ENCODE results near the gene MLLT3. TPM values are rescaled to one million over a fixed set of nuclear protein-coding genes. Genes with fewer than 3 reads are reported as not detected.

The MLLT3 gene
- polyA plus RNA-seq, 1 donor, result 75.7 TPM

DNA sequence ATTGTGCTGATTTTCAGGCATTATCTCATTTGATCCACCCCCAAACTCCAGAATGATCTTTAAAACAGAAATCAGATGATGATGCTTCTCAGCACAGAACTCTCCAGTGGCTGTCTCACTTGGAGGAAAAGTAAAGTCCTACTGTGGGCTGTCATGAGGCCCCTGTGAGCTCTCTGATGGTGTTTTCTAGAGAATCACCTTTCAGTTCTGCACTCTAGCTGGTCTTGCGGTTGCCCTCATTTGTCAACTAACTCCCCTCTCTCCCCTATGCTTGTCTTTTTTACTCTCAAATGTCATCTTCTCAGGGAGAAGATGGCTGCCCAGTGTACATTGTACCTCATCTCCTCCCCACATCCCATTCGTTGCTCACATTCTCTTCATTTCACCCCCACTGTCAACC, 295.8 kb downstream of the MLLT3 start:
- DNase-seq, result no peak

DNA sequence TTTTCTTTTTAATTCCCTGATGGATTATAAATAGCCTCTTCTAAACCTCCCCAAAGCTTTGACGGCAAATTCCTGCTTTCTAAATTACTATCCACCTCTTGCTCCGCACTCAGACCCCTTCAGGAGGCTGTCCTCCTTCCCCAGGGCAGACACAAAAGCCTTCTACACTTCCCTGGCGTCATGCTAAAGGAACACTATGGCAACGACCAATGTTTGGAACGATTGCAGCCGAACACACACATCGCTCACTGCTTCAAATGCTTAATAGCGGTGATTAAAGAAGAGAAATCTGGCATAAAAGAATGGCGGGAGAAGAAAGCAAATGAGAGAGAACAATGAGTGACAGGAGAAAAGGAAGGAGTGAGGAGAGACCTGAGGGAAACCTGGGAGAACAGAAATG, 297.3 kb downstream of the MLLT3 start:
- DNase-seq, result no peak

- DNase-seq, result no peak
Observed at GRCh38 chr9:20322212-20322611, 300.1 kb downstream of the MLLT3 start.

DNA sequence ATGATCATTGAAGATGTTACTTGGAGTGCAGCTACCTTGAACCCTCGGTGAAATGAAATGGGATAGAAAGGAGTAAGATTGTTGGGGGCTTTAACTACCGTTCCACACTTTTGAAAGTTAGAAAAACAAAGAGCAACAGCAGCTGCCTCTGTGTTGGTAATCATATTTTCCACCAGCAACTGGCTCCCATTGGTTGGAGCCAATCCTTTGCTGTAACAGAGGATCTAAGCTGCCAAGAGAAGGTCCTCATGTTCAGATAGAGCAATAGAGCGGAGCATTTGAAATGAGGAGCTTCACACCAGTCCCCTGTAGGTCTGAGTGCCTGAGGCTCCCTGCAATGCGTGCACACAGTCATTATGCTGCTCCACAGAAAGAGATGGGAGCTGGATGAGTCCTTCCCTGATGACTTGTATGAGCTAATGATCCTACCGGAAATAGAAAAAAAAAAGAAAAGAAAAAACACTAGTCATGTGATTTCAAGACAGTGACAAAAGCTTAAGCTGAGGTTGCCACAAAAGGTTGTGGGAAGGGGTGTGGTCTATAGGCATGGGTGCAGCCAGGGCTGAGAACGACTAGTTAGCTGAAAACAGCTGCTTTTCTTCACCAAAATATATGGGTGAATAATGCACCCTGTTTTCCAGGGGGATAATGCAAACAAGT, 300.7 kb downstream of the MLLT3 start:
- DNase-seq, result no peak

DNA sequence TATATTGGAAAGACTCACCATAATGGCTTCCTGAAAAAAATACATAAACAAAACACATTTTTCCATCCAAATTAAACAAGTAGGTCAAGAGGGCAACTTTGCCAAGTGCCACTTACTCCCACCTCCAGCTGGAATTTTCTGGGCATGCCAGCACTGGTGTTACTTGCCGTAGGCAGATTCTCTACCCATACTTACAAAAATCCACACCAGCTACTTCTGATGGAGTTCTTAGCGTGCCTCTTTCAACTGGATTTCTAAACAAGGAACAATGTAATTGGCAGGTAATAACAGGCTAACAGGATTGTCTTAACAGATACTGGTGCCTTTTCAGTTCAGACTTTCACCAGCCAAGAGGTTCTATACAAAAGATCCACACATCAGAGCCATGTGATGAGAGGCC, 301.4 kb downstream of the MLLT3 start:
- no peak for DNase-seq

DNA sequence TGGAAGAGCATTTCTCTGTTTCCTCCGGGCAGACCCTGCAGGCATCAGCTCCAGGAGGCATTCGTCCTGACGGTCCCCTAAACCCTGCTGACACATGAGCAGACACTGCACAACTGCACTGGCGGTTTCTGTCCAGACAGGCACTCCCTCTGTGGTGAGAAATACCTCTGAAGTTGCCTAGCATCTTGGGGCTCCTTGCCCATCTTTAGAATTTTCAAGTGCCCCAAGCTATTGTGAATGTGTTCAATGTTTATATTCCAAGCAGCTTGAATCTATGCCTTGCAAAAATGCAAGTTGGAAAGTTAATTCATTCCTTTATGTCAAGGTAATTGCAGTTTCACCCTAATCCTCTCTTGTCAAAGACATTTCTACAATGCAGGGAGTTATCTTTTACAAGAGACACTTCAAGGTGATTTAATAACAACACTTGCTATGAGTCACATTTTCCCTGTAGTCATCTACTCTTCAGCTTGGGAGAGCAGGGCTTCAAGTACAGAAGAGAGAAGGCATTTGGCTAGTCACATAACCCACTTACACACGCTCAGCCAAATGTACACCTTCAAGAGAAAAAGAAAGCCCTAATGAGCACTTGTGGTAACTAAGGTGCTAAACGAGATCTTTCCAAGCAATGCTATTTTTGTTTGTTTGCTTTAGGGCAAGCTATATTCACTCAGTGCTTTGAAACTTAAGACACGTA, 302.5 kb downstream of the MLLT3 start:
- no peak for DNase-seq

DNA sequence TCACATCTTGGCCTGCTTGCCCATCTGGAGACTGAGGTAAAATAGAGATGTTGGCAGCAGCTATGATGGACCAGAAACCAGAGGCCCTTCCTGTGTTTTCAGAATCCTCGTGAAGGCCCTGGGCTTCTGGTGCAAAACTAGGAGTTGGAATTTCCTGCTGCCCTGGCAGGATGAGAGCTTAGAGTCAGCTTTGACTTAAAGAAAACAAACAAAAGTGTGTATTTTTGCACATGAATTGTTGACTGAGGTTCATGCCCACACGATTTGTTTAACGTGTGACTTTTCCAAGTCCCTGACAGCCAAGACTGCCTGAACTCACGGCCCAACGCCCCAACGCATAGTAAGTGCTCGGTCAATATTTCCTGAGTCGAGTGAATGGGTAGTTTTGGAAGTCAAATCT, 303.1 kb downstream of the MLLT3 start:
- no peak for DNase-seq

DNA sequence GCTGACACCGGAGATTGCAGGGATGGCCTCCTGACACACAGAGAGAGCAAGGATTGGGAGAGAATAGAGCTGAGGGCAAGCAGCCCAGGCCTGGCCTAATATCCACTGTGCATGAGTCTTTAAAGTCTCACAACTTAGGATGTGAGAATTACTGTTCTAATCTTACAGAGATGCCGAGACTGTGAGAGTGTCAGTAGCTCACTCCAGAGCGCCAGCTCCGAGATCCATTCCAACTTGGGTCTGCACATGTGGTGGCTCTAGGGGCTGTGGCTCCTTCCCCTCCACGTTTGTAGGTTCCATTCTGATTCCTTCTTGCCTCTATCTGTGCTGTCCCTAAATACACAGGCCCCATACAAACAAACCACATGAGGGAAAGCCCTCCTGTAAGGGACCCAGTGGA, 304.6 kb downstream of the MLLT3 start:
- DNase-seq, result no peak

- DNase-seq, result no peak
Observed at GRCh38 chr9:20316372-20316771, 305.9 kb downstream of the MLLT3 start.

GRCh38 chr9:20315677-20316076, 306.6 kb downstream of the MLLT3 start:
- no peak for DNase-seq

DNA sequence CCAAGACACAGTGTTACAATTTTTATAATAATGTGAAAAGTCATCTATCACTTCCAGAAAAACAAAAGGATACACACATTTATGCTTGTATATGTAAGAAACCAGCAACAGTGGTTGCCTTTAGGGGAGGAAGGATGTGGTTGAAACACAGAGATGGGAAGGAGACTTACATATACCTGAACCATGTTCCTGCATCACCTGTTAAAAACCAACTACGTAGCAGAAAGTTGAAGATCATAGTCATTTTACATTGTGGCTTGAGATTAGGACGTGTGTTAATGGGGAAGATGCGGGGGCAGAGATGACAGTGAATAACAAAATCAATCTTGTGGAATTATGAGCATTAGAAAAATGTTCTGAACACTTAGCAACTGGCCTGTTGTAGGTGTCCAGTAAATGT, 307.3 kb downstream of the MLLT3 start:
- DNase-seq, result no peak

DNA sequence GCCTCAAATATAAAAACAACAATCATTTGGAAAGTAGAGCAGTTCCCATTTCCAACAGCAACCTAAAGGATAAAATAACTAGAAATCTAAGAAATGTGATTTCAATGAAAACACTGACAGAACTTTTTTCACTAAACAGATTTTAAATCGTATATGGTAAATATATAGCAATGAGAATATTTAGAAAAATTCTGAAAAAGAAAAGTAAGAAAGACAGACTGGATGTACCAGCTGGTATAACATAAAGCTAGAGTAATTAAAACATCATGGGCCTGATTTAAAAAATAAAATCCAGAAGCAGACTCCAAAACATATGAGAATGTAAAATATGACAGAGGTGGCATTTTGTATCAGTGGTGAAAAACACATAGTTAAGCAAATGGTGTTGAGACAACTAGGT, 308.9 kb downstream of the MLLT3 start:
- no peak for DNase-seq

- DNase-seq, result no peak
Observed at GRCh38 chr9:20312732-20313131, 309.6 kb downstream of the MLLT3 start.

DNA sequence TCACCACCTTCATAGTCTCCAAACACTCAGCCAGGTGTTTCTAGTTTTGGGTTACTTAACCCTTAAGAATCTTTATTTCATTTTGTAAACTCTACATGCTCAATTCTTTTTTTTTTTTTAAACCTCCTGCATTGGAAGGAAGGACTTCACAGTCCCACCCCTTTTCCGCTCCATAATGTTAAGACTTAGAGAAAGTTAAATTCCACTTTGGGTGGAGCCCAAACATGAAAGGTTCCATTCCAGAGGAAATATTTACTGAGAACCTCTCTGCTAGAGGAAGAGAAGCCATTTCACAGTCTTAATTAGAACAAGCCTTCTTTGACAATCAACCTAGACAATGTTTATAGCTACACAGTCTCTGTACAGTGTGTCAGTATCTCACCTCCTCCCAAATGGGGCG, 312.3 kb downstream of the MLLT3 start:
- DNase-seq, result no peak

DNA sequence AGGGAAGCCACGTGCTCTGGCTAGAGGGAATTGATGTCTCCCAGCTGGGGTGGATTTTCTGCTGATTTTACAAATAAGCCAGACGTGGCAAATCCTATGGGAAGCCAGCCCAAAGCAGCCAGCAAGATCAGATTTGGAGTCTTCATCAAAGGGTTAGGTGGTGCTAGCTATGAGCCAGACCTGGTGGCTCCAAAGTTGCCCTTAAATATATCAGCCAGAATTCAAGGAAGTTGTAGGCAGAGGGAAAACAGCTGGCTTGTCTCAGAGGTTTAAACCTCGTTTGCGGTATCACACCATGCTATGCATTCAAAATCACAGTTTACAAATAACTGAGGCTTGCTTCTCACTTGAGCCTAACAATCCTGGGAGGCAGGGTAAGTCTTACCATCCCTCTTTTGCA, 313.2 kb downstream of the MLLT3 start:
- no peak for DNase-seq

- DNase-seq, result no peak
Observed at GRCh38 chr9:20307621-20308020, 314.7 kb downstream of the MLLT3 start.

- DNase-seq, result no peak
Observed at GRCh38 chr9:20305452-20305851, 316.8 kb downstream of the MLLT3 start.

DNA sequence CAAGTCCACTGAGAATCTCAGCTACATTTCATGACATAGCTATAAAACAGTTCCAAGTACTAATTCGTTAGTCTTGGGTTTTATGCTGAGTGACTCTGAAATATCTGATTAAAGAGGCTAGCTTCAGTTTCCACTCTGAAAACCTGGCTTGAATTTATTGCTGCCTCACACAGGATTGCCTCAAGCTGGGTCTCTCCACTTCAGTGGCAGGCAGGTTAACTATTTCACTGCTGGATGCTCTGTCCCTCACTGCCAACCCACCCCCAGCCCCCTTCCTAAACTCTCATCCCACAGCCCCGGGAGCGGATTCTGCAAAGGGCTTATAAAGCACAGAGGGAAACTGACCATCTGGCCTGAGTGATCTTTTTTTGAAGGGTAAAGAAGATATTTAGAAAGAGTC, 318.3 kb downstream of the MLLT3 start:
- no peak for DNase-seq

DNA sequence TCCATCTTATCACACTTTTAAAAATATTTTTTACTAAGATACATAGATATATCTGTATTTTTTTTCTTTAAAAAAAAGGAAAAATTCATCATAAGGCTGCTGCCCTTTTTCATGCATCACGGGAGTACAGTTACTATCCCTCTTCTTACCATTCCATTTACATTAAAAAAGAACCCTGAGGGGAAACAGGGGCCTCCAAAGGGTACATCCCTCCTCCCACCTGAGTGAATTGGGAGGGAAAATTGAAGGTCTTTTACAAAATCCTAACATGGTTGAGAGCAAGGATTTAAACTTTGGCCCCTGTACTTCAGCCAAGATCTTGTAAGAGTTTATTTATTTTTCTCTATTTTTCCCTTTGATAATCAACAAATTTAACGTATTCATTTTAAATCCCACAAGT, 319.2 kb downstream of the MLLT3 start:
- DNase-seq, result no peak

GRCh38 chr9:20302197-20302596, 320.1 kb downstream of the MLLT3 start:
- DNase-seq, result no peak

DNA sequence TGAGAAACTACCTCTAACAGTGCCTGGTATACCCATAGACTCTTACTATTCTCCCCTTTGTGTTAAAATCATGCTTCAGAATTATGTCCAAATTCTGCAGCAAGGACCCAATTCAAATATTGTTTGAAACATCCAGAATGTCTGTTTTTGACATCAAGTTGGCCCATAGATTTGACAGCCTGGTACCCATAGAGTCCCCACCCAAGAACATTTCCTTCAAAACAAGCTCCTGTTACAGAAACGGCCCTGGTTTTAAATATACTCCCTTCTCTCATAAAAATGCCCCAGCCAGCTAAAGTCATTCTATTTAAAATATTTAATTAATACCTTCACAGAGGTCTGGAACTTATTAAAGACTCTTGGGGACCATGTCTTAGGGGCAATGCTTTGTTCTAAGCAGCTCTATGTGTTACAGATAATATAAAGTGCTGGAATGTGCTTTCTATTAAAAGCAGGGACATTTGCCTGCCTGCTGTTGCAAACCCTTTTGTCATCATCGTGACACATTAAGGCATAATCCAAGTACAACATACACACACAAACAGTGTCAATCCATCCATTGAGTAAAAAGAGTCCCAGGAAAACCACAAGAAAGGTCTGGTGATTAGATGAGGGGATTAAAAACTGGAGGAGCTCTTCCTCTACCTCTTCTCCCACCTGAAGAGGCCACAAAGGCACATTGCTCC, 321.7 kb downstream of the MLLT3 start:
- no peak for DNase-seq

DNA sequence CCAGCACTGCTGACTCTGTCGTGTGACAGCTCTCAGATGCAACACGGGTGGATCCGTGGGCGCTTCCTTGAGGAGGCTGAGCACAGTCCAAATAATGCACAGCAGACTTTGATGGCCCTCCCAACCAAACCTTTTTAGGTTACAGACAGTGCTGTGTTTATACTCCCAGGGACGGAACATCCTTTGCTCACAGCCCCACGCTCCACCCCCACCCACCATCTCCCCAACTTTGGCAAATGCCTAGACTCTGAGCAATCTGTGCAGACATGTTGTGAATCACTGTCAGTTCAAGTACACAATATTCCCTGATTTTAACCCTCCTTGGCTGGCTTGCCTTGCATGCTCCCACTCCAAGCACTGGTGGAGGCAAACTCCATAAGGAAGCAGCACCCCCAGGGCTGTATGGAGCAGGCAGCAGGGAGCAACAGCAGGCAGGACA, 324.6 kb downstream of the MLLT3 start:
- no peak for DNase-seq

- no peak for DNase-seq
Observed at GRCh38 chr9:20295555-20295954, 326.7 kb downstream of the MLLT3 start.
